Sigmoid colon (tissue), 7 donors: ENCODE data around the gene VWA1. TPM values are rescaled to one million over a fixed set of nuclear protein-coding genes. Genes with fewer than 3 reads are reported as not detected.

Experiments
- DNase-seq: peaks from one replicate; pipeline ENCODE4 v3.0.0-alpha.2; 2019
- H3K27ac ChIP-seq, 4 donors: fragments of 200-600 bp; sonication (generic); one replicate each; pipeline ENCODE4 v1.5.1; 2016 to 2019; ENCODE audit warnings: mild to moderate bottlenecking in 1 of 4
- H3K27me3 ChIP-seq, 3 donors: fragments of 200-600 bp; sonication (generic); one replicate each; pipeline ENCODE4 v1.5.1; 2019; ENCODE audit warnings: mild to moderate bottlenecking in 1 of 3
- H3K36me3 ChIP-seq, 4 donors: fragments of 200-600 bp; sonication (generic); one replicate each; pipeline ENCODE4 v1.5.1; 2016 to 2019
- H3K4me1 ChIP-seq, 4 donors: fragments of 200-600 bp; sonication (generic); one replicate each; pipeline ENCODE4 v1.5.1; 2017 to 2019
- H3K4me3 ChIP-seq, 4 donors: fragments of 200-600 bp; sonication (generic); one replicate each; pipeline ENCODE4 v1.5.1; 2017 to 2019; ENCODE audit warnings: mild to moderate bottlenecking in 2 of 4, moderate library complexity in 1 of 4
- H3K9me3 ChIP-seq, 4 donors: fragments of 200-600 bp in 3 of 4; sonication (generic) in 3 of 4; one replicate each; pipeline versions ENCODE4 v1.5.1 to v1.6.1; 2013 to 2019
- EP300 ChIP-seq, 4 donors: sonication (generic); formaldehyde crosslinking; IDR thresholded peaks; one replicate each; pipeline ENCODE4 v1.6.1; 2017; ENCODE audit warnings: antibody characterized with exemption in 4 of 4
- POLR2A ChIP-seq, 2 donors: fragments of 450-650 bp; IDR thresholded peaks; one replicate each; pipeline ENCODE4 v1.6.1; 2016; ENCODE audit warnings: antibody characterized with exemption in 2 of 2, mild to moderate bottlenecking in 2 of 2, moderate library complexity in 2 of 2
- POLR2AphosphoS5 ChIP-seq, 4 donors: sonication (generic); formaldehyde crosslinking; IDR thresholded peaks; one replicate each; pipeline ENCODE4 v1.6.1; 2017; ENCODE audit warnings: antibody characterized with exemption in 4 of 4
- WGBS, 2 donors: extraction: QIAGEN DNeasy Blood & Tissue Kit; methylation state at CpG; one replicate each; pipeline ENCODE4 v1.1.7; 2013; 5-methylcytosine and 5-hydroxymethylcytosine counted together
- intact Hi-C: fragments of 100-400 bp; cut with DNase I; formaldehyde crosslinking; loops from one replicate; pipeline ENCODE4 v1.15.1; 2023
- polyA plus RNA-seq, 3 donors: library from polyadenylated mRNA; stranded (reverse); fragments of 200-250 nt; gene quantifications; one replicate each; pipeline ENCODE4 v1.2.3, GENCODE V29; 2013
- total RNA-seq, 4 donors: library from RNA; depleted of rRNA; stranded (reverse); fragments of >200 nt; gene quantifications; one replicate each; pipeline ENCODE4 v1.1.0, GENCODE V29; 2016
- TF ChIP-seq, protein P1 (sequence below), 4 experiments: fragments of 450-650 bp in 3 of 4; fragments of 200-600 bp in 1 of 4; IDR thresholded peaks; one replicate each; pipeline ENCODE4 v1.5.1; 2016 to 2019; ENCODE audit warnings: antibody characterized with exemption in 4 of 4, mild to moderate bottlenecking in 3 of 4, moderate library complexity in 2 of 4
- donor health status: healthy with polysubstance abuse.
- donor health status: Bipolar disorder and iron deficiency.
- donor health status: healthy.

The VWA1 gene
- total and polyA plus RNA-seq, 7 donors: 2.4 to 107 (median 47.1) TPM

- intact Hi-C loops: no loop called here
- WGBS, 2 donors: 83% methylated on average over 12 of the region's 12 CpGs
- no peak for DNase-seq
These were observed 10.1 kb upstream of the VWA1 start for GRCh38 chr1:1425426-1425752.

DNA sequence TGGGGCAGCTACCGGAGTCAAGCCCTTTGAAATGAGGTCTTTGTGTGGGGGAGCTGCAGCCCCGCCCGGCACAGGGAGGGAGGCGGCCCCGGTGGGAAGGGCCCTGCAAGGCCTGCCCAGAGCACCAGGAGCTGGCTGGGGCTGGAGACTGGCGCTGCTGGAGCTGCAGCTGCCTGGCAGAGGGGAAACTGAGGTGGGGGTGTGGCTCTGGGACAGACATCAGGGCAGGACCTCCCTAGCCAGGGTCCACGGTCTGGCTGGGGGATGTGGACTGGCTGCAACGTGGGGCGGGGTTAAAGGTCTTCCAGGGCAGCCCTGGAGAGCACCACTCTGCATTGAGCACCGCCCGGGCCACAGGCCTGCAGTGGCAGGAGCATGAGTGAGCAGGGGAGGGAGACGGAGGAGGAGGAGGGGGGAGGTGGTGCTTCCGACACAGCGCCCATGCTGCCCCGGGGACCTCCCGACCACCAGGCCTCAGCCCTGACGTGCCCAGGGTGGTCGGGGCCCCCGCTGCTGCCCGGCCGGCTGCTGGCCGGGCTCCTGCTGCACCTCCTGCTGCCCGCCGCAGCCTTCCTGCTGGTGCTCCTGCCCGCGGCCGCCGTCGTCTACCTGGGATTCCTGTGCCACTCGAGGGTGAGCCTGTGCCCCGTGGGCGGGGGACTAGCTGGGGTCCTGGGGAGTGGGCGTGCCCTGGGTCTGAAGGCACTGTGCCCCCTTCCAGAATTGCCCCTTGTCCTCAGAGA lies 9.6 kb upstream of the VWA1 start:
- 36 to 45% methylated on average over 33 of the region's 33 CpGs for WGBS, 2 donors
- H3K4me3 ChIP-seq: no peak overlapping the region
- DNase-seq: no peak
- intact Hi-C loops: no loop called here
- no peaks in the 10 kb centered on the region for H3K9me3 ChIP-seq
- TF ChIP-seq POLR2AphosphoS5 (IDR thresholded peaks at IDR 0.05) (no peak), POLR2A (IDR thresholded peaks at IDR 0.05) (no peak), EP300 (IDR thresholded peaks at IDR 0.05) (no peak)
- TF ChIP-seq, protein P1, sequence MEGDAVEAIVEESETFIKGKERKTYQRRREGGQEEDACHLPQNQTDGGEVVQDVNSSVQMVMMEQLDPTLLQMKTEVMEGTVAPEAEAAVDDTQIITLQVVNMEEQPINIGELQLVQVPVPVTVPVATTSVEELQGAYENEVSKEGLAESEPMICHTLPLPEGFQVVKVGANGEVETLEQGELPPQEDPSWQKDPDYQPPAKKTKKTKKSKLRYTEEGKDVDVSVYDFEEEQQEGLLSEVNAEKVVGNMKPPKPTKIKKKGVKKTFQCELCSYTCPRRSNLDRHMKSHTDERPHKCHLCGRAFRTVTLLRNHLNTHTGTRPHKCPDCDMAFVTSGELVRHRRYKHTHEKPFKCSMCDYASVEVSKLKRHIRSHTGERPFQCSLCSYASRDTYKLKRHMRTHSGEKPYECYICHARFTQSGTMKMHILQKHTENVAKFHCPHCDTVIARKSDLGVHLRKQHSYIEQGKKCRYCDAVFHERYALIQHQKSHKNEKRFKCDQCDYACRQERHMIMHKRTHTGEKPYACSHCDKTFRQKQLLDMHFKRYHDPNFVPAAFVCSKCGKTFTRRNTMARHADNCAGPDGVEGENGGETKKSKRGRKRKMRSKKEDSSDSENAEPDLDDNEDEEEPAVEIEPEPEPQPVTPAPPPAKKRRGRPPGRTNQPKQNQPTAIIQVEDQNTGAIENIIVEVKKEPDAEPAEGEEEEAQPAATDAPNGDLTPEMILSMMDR (IDR thresholded peaks at IDR 0.05): no peak
- H3K27me3 ChIP-seq: no peaks in the 10 kb centered on the region
- H3K36me3 ChIP-seq: no peaks in the 10 kb centered on the region
- peak overlapping the region in 3 of 4 donors; percentile 57 to 99 (median 98) for H3K27ac ChIP-seq
- H3K4me1 ChIP-seq: peaks cover 0 to 41% (median 35%) of the 10 kb centered on the region in 4 donors

More at GRCh38 chr1:1425426-1425752, 10.1 kb upstream of the VWA1 start:
- Histone ChIP-seq H3K36me3 (no peaks in the 10 kb centered on the region), H3K9me3 (no peaks in the 10 kb centered on the region), H3K27me3 (no peaks in the 10 kb centered on the region), H3K27ac (peak overlapping the region in 3 of 4 donors; percentile 57 to 99 (median 98)), H3K4me1 (peaks cover 0 to 41% (median 35%) of the 10 kb centered on the region in 4 donors), H3K4me3 (no peak overlapping the region)
- no peak for TF ChIP-seq POLR2A (IDR thresholded peaks at IDR 0.05)
- TF ChIP-seq POLR2AphosphoS5 (IDR thresholded peaks at IDR 0.05): no peak
- TF ChIP-seq EP300 (IDR thresholded peaks at IDR 0.05): no peak

- intact Hi-C loops: no loop called here
- 25 to 34% methylated on average over 19 of the region's 19 CpGs for WGBS, 2 donors
- Histone ChIP-seq H3K4me3 (no peak overlapping the region), H3K27me3 (no peaks in the 10 kb centered on the region), H3K9me3 (no peaks in the 10 kb centered on the region), H3K36me3 (no peaks in the 10 kb centered on the region), H3K27ac (peak overlapping the region in 3 of 4 donors; percentile 57 to 99 (median 98)), H3K4me1 (peaks cover 0 to 41% (median 37%) of the 10 kb centered on the region in 4 donors)
- TF ChIP-seq, protein P1 (IDR thresholded peaks at IDR 0.05): no peak
- TF ChIP-seq POLR2AphosphoS5 (IDR thresholded peaks at IDR 0.05) (no peak), POLR2A (IDR thresholded peaks at IDR 0.05) (no peak), EP300 (IDR thresholded peaks at IDR 0.05) (no peak)
- no peak for DNase-seq
These were observed 8.9 kb upstream of the VWA1 start for GRCh38 chr1:1426496-1427105.

- DNase-seq: peak; percentile 85
- H3K27ac ChIP-seq: peak overlapping the region; percentile 93 to 99 (median 96)
- H3K36me3 ChIP-seq: no peaks in the 10 kb centered on the region
- H3K9me3 ChIP-seq: no peaks in the 10 kb centered on the region
- intact Hi-C loops: no loop called here
- peak overlapping the region; percentile 34 to 74 (median 60) for H3K4me3 ChIP-seq
- 7 to 10% methylated on average over 66 of the region's 66 CpGs for WGBS, 2 donors
- no peaks in the 10 kb centered on the region for H3K27me3 ChIP-seq
- peaks cover 0 to 46% (median 44%) of the 10 kb centered on the region in 4 donors for H3K4me1 ChIP-seq
- TF ChIP-seq POLR2AphosphoS5 (IDR thresholded peaks at IDR 0.05) (peak in 1 of 4 donors; percentile 54), POLR2A (IDR thresholded peaks at IDR 0.05) (no peak)
These were observed 8.2 kb upstream of the VWA1 start for GRCh38 chr1:1427106-1427819.

DNA sequence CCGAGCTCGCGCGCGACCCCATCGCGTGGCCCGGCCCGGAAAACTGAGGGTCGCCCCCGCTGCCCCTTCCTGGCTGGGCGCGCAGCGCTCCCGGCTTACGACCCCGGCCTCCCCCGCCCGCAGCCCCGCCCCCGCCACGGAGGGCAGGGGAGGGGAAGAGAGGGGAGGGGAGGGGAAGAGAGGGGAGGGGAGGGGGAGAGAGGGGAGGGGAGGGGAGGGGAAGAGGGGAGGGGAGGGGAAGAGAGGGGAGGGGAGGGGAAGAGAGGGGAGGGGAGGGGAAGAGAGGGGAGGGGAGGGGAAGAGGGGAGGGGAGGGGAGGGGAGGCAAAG lies 7.7 kb upstream of the VWA1 start:
- 1% methylated on average over 19 to 22 of the region's 22 CpGs for WGBS, 2 donors

More for the DNA sequence above, 7.7 kb upstream of the VWA1 start:
- Histone ChIP-seq H3K9me3 (no peaks in the 10 kb centered on the region), H3K27me3 (no peaks in the 10 kb centered on the region), H3K4me3 (peak overlapping the region; percentile 34 to 74 (median 60)), H3K27ac (peak overlapping the region; percentile 93 to 99 (median 96)), H3K4me1 (peaks cover 0 to 51% (median 49%) of the 10 kb centered on the region in 4 donors), H3K36me3 (no peaks in the 10 kb centered on the region)
- no peak for DNase-seq
- TF ChIP-seq, protein P1 (IDR thresholded peaks at IDR 0.05): no peak
- TF ChIP-seq POLR2A (IDR thresholded peaks at IDR 0.05) (no peak), EP300 (IDR thresholded peaks at IDR 0.05) (no peak), POLR2AphosphoS5 (IDR thresholded peaks at IDR 0.05) (no peak)
- intact Hi-C loops: no loop called here
